Measurements from ENCODE around the gene FAM13A.

DNA sequence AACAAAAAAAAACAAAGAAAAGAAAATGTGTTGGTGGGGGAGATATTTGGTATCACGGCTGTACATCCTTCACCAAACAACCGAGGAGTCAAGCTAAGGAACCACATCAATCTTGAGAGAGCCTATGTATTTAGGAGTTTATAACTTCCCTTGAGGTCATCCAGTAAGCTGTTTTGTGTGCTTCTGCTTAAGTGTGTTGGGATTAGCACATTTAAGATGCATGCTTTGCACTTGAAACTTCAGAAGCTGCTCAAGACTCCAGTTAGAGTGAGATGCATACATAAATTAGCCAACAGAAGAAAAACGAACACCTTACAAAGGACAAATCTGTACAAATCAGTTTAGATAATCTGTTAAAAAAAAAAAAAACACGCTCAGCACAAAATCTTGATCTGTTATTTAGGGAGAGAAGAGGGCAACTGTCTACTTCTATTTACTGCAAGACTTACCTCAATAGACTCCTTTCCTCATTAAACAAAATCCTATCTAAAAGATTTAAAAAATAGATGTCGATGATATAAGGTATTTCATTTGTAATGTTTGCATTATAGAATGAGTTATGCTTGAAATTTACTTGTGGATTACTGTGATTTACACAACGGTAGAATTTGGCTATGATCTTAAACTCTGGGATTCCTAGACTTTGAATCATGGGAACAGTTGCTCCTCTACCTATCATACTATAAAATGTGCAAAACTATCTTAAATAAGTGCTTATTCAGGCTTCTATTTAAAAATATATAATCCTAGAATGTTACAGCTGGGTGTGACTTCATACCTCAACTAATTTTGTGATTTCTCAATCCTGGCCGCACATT, 305.5 kb downstream of the FAM13A start:
- TF ChIP-seq EZH2phosphoT487 (IDR thresholded peaks at IDR 0.05; ENCODE audit: borderline replicate concordance, low read length) = no peak
- TF ChIP-seq, protein P1, sequence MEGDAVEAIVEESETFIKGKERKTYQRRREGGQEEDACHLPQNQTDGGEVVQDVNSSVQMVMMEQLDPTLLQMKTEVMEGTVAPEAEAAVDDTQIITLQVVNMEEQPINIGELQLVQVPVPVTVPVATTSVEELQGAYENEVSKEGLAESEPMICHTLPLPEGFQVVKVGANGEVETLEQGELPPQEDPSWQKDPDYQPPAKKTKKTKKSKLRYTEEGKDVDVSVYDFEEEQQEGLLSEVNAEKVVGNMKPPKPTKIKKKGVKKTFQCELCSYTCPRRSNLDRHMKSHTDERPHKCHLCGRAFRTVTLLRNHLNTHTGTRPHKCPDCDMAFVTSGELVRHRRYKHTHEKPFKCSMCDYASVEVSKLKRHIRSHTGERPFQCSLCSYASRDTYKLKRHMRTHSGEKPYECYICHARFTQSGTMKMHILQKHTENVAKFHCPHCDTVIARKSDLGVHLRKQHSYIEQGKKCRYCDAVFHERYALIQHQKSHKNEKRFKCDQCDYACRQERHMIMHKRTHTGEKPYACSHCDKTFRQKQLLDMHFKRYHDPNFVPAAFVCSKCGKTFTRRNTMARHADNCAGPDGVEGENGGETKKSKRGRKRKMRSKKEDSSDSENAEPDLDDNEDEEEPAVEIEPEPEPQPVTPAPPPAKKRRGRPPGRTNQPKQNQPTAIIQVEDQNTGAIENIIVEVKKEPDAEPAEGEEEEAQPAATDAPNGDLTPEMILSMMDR (IDR thresholded peaks at IDR 0.05; ENCODE audit: low read depth, low read length, poor library complexity, severe bottlenecking) = no peak

All from DOHH2 (cell line).